ENCODE data around the gene PAK1. TPM values are rescaled to one million over a fixed set of nuclear protein-coding genes. Genes with fewer than 3 reads are reported as not detected.
"Not testable (repeated sequence)": the region's sequence is repeated elsewhere in the genome, so short reads cannot be mapped to it uniquely, and the experiment has no call there.

Gene PAK1
- total and polyA plus RNA-seq, 2 of the 4 experiments (the other 2 are of a cell fraction): 34.3 to 60.6 TPM

GRCh38 chr11:77384571-77384970, 89.3 kb downstream of the PAK1 start:
- DNase-seq (peak; percentile 55), ATAC-seq (ENCODE audit: low read depth) (no peak)
- no peak overlapping the region for H2BK20ac ChIP-seq (ENCODE audit: low read depth, low read length)
- intact Hi-C loops (cut with micrococcal nuclease): no loop called here
- in situ Hi-C loops (cut with MboI; ENCODE audit: low sequenced_read_pairs): no loop called here
- no peak overlapping the region for H3K23ac ChIP-seq (ENCODE audit: low read depth, low read length)
- no peak overlapping the region for H2BK5ac ChIP-seq (ENCODE audit: low read depth, low read length, poor library complexity, severe bottlenecking)
- H4K5ac ChIP-seq (ENCODE audit: low read depth, low read length): no peak overlapping the region
- H4K91ac ChIP-seq (ENCODE audit: insufficient read depth, low read depth, low read length): no peak overlapping the region
- ChIA-PET CTCF (no interaction called here), POLR2A (ENCODE audit: unreplicated experiment) (no interaction called here)
- TF ChIP-seq BHLHE40 (IDR thresholded peaks at IDR 0.05; ENCODE audit: low read depth, low read length) (no peak), USF2 (IDR thresholded peaks at IDR 0.05; ENCODE audit: low read depth, low read length) (no peak), CHD1 (IDR thresholded peaks at IDR 0.05; ENCODE audit: low read depth, low read length) (no peak), RFX5 (IDR thresholded peaks at IDR 0.05; ENCODE audit: low read depth, low read length) (peak; percentile 61; the same call in 1 of the 2 replicates)
- dilution Hi-C loops (cut with HindIII; ENCODE audit: low sequenced_read_pairs, unreplicated experiment): no loop called here
- H3K14ac ChIP-seq (replicated peaks; ENCODE audit: low read depth, low read length): no peak overlapping the region
- no peak overlapping the region for H3K4me2 ChIP-seq (ENCODE audit: low read depth, low read length)
- H2AK5ac ChIP-seq (ENCODE audit: low read depth, low read length): no peak overlapping the region
- H3K27me3 ChIP-seq (ENCODE audit: control insufficient read depth, insufficient read depth, low read length): no peaks in the 10 kb centered on the region
- H3K4ac ChIP-seq (ENCODE audit: low read depth, low read length): no peak overlapping the region
- no peak overlapping the region for H3K56ac ChIP-seq (ENCODE audit: extremely low read depth, insufficient read depth, low read length)
- no peak overlapping the region for H2BK120ac ChIP-seq (ENCODE audit: low read depth, low read length)
- no peak overlapping the region for H2BK15ac ChIP-seq (ENCODE audit: low read depth, low read length)
- H4K8ac ChIP-seq (ENCODE audit: low read depth in 2 of 2, low read length in 2 of 2): no peak overlapping the region
- no peak overlapping the region for H3K9ac ChIP-seq (ENCODE audit: low read depth, low read length)
- 0% methylated on average over 1 of the region's 2 CpGs; no CpG with 5 or more reads in 1 of the 2 experiments for WGBS, 2 experiments (ENCODE audit: extremely low coverage in 2 of 2, insufficient read length in 1 of 2)
- no TSS peak for BruUV-seq (replicated peaks)
- no peak overlapping the region for H2AK9ac ChIP-seq (replicated peaks; ENCODE audit: low read depth, low read length, poor library complexity)
- H3K79me1 ChIP-seq (ENCODE audit: low read depth in 1 of 2, low read length in 2 of 2): peaks cover 8 to 20% of the 10 kb centered on the region in 2 experiments; a peak in 2 of 4 replicates
- H3K4me3 ChIP-seq (ENCODE audit: insufficient read depth, low read depth, low read length): no peak overlapping the region
- H3K4me1 ChIP-seq (ENCODE audit: control insufficient read depth, insufficient read depth, low read length): peaks cover 5% of the 10 kb centered on the region; the same call in 1 of the 2 replicates
- no peak overlapping the region for H3K27ac ChIP-seq (ENCODE audit: insufficient read depth, low read length)
- H4K20me1 ChIP-seq (ENCODE audit: insufficient read depth, low read length): no peaks in the 10 kb centered on the region
- no peaks in the 10 kb centered on the region for H3K36me3 ChIP-seq (ENCODE audit: control insufficient read depth, insufficient read depth, low read length)
- H3K18ac ChIP-seq (ENCODE audit: low read depth, low read length): no peak overlapping the region
- no peak overlapping the region for H2AFZ ChIP-seq (replicated peaks; ENCODE audit: low read length, poor library complexity)
- H3K9me3 ChIP-seq (ENCODE audit: control insufficient read depth, insufficient read depth, low read length): no peaks in the 10 kb centered on the region
- H3K9me1 ChIP-seq (ENCODE audit: insufficient read depth, low read length): no peaks in the 10 kb centered on the region; the same call in 1 of the 2 replicates

- H3K4ac ChIP-seq (ENCODE audit: low read depth, low read length); H3K4me2 ChIP-seq (ENCODE audit: low read depth, low read length); H3K27ac ChIP-seq (ENCODE audit: insufficient read depth, low read length); H3K36me3 ChIP-seq (ENCODE audit: control insufficient read depth, insufficient read depth, low read length); H3K23ac ChIP-seq (ENCODE audit: low read depth, low read length); DNase-seq; BruUV-seq (replicated peaks); H2BK15ac ChIP-seq (ENCODE audit: low read depth, low read length); ATAC-seq (ENCODE audit: low read depth); H2AK5ac ChIP-seq (ENCODE audit: low read depth, low read length); H3K9ac ChIP-seq (ENCODE audit: low read depth, low read length); H3K14ac ChIP-seq (replicated peaks; ENCODE audit: low read depth, low read length); dilution Hi-C loops (cut with HindIII; ENCODE audit: low sequenced_read_pairs, unreplicated experiment); H4K8ac ChIP-seq (ENCODE audit: low read depth in 2 of 2, low read length in 2 of 2); H3K56ac ChIP-seq (ENCODE audit: extremely low read depth, insufficient read depth, low read length); H3K9me3 ChIP-seq (ENCODE audit: control insufficient read depth, insufficient read depth, low read length); POLR2A ChIA-PET (ENCODE audit: unreplicated experiment); H2AFZ ChIP-seq (replicated peaks; ENCODE audit: low read length, poor library complexity); H4K91ac ChIP-seq (ENCODE audit: insufficient read depth, low read depth, low read length); H3K27me3 ChIP-seq (ENCODE audit: control insufficient read depth, insufficient read depth, low read length); H4K20me1 ChIP-seq (ENCODE audit: insufficient read depth, low read length); H3K4me3 ChIP-seq (ENCODE audit: insufficient read depth, low read depth, low read length); H2BK5ac ChIP-seq (ENCODE audit: low read depth, low read length, poor library complexity, severe bottlenecking); H3K4me1 ChIP-seq (ENCODE audit: control insufficient read depth, insufficient read depth, low read length); H2AK9ac ChIP-seq (replicated peaks; ENCODE audit: low read depth, low read length, poor library complexity); in situ Hi-C loops (cut with MboI; ENCODE audit: low sequenced_read_pairs); CTCF ChIA-PET; H3K9me1 ChIP-seq (ENCODE audit: insufficient read depth, low read length); H3K18ac ChIP-seq (ENCODE audit: low read depth, low read length); H2BK120ac ChIP-seq (ENCODE audit: low read depth, low read length); H4K5ac ChIP-seq (ENCODE audit: low read depth, low read length); intact Hi-C loops (cut with micrococcal nuclease); H2BK20ac ChIP-seq (ENCODE audit: low read depth, low read length): not testable (repeated sequence)
- 100% methylated on average over 1 of the region's 7 CpGs; no CpG with 5 or more reads in 1 of the 2 experiments for WGBS, 2 experiments (ENCODE audit: extremely low coverage in 2 of 2, insufficient read length in 1 of 2)
- peaks cover 8 to 20% of the 10 kb centered on the region in 2 experiments; a peak in 2 of 4 replicates for H3K79me1 ChIP-seq (ENCODE audit: low read depth in 1 of 2, low read length in 2 of 2)
Measured at GRCh38 chr11:77383349-77383748, 90.5 kb downstream of the PAK1 start.

Data from IMR-90 (cell line).